ENCODE data around the gene ACP5. TPM values are rescaled to one million over a fixed set of nuclear protein-coding genes. Genes with fewer than 3 reads are reported as not detected.

ACP5 gene
- total and polyA plus RNA-seq, 10 of the 15 experiments (the other 5 are each of a cell fraction or from before 2014, with no cell fraction given) = 1.0 to 73.4 (median 36.8) TPM

- FAIRE-seq = no peak
- Histone ChIP-seq H3K9me3 (replicated peaks; ENCODE audit: control insufficient read depth, insufficient read depth, low read length) (no peaks in the 10 kb centered on the region; the same call in none of the 3 replicates), H3K4me2 (ENCODE audit: control insufficient read depth, insufficient read depth) (no peak overlapping the region), H2AFZ (ENCODE audit: control insufficient read depth, low read depth, low read length) (no peak overlapping the region), H3K4me3 (no peak overlapping the region), H3K27me3 (replicated peaks in 1 of 2; ENCODE audit: control insufficient read depth in 2 of 2, insufficient read depth in 2 of 2, low read length in 1 of 2) (no peaks in the 10 kb centered on the region), H3K36me3 (ENCODE audit: control insufficient read depth in 2 of 2, insufficient read depth in 2 of 2, low read length in 1 of 2) (no peaks in the 10 kb centered on the region), H3K9ac (ENCODE audit: control insufficient read depth, insufficient read depth, low read length) (no peak overlapping the region), H4K20me1 (ENCODE audit: control insufficient read depth, insufficient read depth) (no peaks in the 10 kb centered on the region), H3K4me1 (ENCODE audit: control insufficient read depth, insufficient read depth, low read length) (peaks cover 14% of the 10 kb centered on the region), H3K27ac (ENCODE audit: control insufficient read depth, insufficient read depth) (no peak overlapping the region), H3K79me2 (ENCODE audit: control insufficient read depth, insufficient read depth, low read length) (peaks cover 27% of the 10 kb centered on the region)
- ChIA-PET RAD21 (ENCODE audit: unreplicated experiment) (no interaction called here), SMC1A (ENCODE audit: uncharacterized antibody, unreplicated experiment) (no interaction called here), CTCF (interaction anchor here (0.6 to 1.2 kb wide), 3 partner anchors 8 to 60 kb away, joined by 3 to 7 read pairs (median 4); no protein-coding TSS in a partner anchor), POLR2A (interaction anchor here (0.6 to 1.7 kb wide), 3 partner anchors 15 to 71 kb away, joined by 3 to 7 read pairs (median 4); partner anchors contain the start of gene ELOF1)
- no peak for ATAC-seq
- DNase-seq (ENCODE audit: low read depth, low spot score) = no peak
- no peak for TF ChIP-seq CBX3 (IDR thresholded peaks at IDR 0.05; ENCODE audit: borderline replicate concordance, low read depth)
- TF ChIP-seq MEF2A (IDR thresholded peaks at IDR 0.05; ENCODE audit: insufficient read depth, low read depth, low read length) = no peak
- no peak for TF ChIP-seq SMAD5 (IDR thresholded peaks at IDR 0.05; ENCODE audit: low read depth)
- TF ChIP-seq ZZZ3 (IDR thresholded peaks at IDR 0.05; ENCODE audit: control insufficient read depth, insufficient read length, low read depth) = no peak
- WGBS (ENCODE audit: insufficient coverage, insufficient replicate concordance, low lambda C conversion rate, missing lambda C conversion rate) = 88% methylated on average over 10 of the region's 10 CpGs
- in situ Hi-C loops (cut with MboI) = loop anchor here (25.0 kb wide), 1 partner anchor 1566 kb away; the partner anchor contains the start of genes IER2 and STX10
- intact Hi-C loops (cut with micrococcal nuclease; ENCODE audit: unreplicated experiment) = loop anchor here (5.0 kb wide), 1 partner anchor 216 kb away; the partner anchor contains the start of gene ZNF440
- BruUV-seq (replicated peaks) = no TSS peak
Measured at GRCh38 chr19:11596156-11596555, 18.7 kb upstream of the ACP5 start.

- 71% methylated on average over 4 of the region's 4 CpGs for WGBS (ENCODE audit: insufficient coverage, insufficient replicate concordance, low lambda C conversion rate, missing lambda C conversion rate)
- Histone ChIP-seq H3K36me3 (ENCODE audit: control insufficient read depth in 2 of 2, insufficient read depth in 2 of 2, low read length in 1 of 2) (no peaks in the 10 kb centered on the region), H3K9me3 (replicated peaks; ENCODE audit: control insufficient read depth, insufficient read depth, low read length) (no peaks in the 10 kb centered on the region), H2AFZ (ENCODE audit: control insufficient read depth, low read depth, low read length) (no peak overlapping the region), H3K4me2 (ENCODE audit: control insufficient read depth, insufficient read depth) (no peak overlapping the region), H3K27ac (ENCODE audit: control insufficient read depth, insufficient read depth) (no peak overlapping the region), H4K20me1 (ENCODE audit: control insufficient read depth, insufficient read depth) (no peaks in the 10 kb centered on the region), H3K4me3 (no peak overlapping the region), H3K27me3 (replicated peaks in 1 of 2; ENCODE audit: control insufficient read depth in 2 of 2, insufficient read depth in 2 of 2, low read length in 1 of 2) (no peaks in the 10 kb centered on the region), H3K9ac (ENCODE audit: control insufficient read depth, insufficient read depth, low read length) (no peak overlapping the region), H3K4me1 (ENCODE audit: control insufficient read depth, insufficient read depth, low read length) (peaks cover 5% of the 10 kb centered on the region), H3K79me2 (ENCODE audit: control insufficient read depth, insufficient read depth, low read length) (peaks cover 18% of the 10 kb centered on the region)
- ATAC-seq = no peak
- FAIRE-seq = no peak
- DNase-seq (ENCODE audit: low read depth, low spot score) = no peak
- ChIA-PET POLR2A (interaction anchor here (0.6 to 1.3 kb wide), 5 partner anchors 9 to 142 kb away, joined by 4 to 6 read pairs (median 6); partner anchors contain the start of gene ELOF1), SMC1A (ENCODE audit: uncharacterized antibody, unreplicated experiment) (interaction anchor here (1.1 to 4.9 kb wide), 3 partner anchors 32 to 39 kb away, joined by 3 to 24 read pairs (median 3); partner anchors contain the start of gene ELOF1), RAD21 (ENCODE audit: unreplicated experiment) (no interaction called here), CTCF (interaction anchor here (1.0 to 14.2 kb wide), 3 partner anchors 21 to 34 kb away, joined by 4 to 225 read pairs (median 4); partner anchors contain the start of gene ELOF1)
- in situ Hi-C loops (cut with MboI) (loop anchor here (25.0 kb wide), 1 partner anchor 1568 kb away; the partner anchor contains the start of genes IER2 and STX10), intact Hi-C loops (cut with micrococcal nuclease; ENCODE audit: unreplicated experiment) (no loop called here)
- BruUV-seq (replicated peaks) = no TSS peak
- TF ChIP-seq CBX5 (IDR thresholded peaks at IDR 0.05; ENCODE audit: low read depth) = no peak
- TF ChIP-seq ZNF592 (IDR thresholded peaks at IDR 0.05) = no peak
- TF ChIP-seq ZNF207 (IDR thresholded peaks at IDR 0.05; ENCODE audit: borderline replicate concordance) = no peak
- TF ChIP-seq HDGF (IDR thresholded peaks at IDR 0.05) = no peak
- TF ChIP-seq PML (IDR thresholded peaks at IDR 0.05; ENCODE audit: low read length) = no peak
- no peak for TF ChIP-seq BMI1 (IDR thresholded peaks at IDR 0.05; ENCODE audit: borderline replicate concordance)
Measured at GRCh38 chr19:11594084-11594483, 16.6 kb upstream of the ACP5 start.
